AG20443 (cell line): Measurements from ENCODE around the gene SLC34A3.
A peak's percentile ranks its signal among the peaks of the same experiment; 100 is the strongest.

Experiments
- DNase-seq: peaks from one replicate; pipeline ENCODE4 v3.0.0; 2012; ENCODE audit warnings: low spot score, mixed read lengths

Gene SLC34A3

DNA sequence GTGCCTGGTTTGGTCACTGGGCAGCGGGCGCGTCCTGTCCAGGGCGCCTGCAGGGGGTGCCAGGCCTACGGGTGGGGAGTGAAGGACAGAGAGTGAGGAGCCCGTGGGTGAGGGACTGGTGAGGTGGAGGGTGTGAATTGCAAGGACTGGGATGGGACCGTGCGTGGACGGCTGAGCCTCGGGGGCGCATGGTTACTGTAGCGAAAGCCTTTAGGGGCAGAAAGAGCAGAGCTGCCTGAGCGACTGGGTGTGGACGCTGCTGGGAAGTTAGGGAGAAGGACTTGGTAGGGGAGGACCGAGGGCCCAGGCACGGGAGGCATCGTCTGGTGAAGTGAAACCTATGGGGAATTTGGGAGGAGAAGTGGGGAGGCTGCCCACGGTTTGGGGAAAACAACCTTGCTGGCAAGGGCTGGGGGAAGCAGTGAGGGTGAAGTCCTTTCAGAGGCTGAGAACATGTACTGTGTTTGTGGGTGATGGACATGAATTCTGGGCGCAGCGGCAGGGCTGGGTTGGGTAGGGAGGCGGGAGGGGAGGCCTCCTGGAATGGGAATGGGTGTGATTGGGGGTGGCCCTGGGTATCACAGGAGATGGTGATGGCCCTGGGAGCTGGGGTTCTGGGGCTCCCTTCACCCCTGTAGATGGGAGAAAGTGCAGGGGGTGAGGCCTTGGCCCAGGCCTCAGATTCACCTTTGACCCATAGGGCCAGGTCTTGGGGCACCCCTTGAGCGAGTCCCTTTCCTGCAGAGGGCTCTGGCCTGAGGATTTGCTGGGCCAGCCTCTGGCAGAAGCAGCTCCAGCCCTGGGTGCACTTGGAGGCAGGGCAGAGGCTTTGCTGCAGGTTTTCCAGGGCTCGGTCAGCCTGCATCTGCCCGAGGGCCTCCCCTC, 45.1 kb downstream of the SLC34A3 start:
- no peak for DNase-seq

DNA sequence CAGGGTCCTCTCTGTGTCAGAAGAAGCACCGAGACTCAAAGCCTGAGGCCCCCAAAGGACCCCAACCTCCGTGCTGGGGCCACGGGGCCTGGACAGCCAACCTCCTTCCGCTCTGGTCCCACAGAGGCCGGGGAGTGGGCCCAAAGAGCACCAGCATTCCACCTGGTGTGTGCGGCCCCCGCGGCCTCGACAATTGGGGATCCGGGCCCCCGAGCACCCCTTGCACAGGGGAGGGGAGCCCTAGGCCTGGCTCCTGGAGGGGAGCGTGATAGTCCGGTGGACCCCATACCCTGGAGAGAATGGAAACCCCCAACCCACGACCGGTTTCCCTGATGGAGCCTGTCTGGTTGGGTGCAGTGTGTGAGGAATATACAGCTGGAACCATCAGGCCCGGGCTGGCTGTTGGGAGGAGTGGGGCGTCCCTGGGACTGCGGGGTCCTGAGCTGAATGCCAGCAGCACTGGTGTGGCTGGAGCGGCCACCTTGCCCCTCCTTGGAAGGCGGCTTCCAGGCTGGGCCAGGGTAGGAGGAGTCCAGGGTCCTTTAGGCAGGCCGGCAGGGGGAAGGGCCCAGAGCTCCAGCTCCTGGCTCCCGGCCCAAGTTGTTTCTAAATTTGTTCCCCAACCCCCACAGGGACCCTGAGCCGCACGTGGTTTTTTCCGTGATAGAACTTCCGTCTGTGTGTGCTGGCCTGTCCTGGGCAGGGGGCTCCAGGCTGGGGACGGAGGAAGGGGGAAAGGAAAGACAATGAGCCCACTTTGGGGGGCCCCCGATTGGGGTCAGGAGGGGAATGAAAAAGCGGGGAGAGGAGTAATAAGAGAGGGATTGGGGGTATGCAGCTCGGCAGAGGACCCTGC, 46.0 kb downstream of the SLC34A3 start:
- DNase-seq: no peak

DNA sequence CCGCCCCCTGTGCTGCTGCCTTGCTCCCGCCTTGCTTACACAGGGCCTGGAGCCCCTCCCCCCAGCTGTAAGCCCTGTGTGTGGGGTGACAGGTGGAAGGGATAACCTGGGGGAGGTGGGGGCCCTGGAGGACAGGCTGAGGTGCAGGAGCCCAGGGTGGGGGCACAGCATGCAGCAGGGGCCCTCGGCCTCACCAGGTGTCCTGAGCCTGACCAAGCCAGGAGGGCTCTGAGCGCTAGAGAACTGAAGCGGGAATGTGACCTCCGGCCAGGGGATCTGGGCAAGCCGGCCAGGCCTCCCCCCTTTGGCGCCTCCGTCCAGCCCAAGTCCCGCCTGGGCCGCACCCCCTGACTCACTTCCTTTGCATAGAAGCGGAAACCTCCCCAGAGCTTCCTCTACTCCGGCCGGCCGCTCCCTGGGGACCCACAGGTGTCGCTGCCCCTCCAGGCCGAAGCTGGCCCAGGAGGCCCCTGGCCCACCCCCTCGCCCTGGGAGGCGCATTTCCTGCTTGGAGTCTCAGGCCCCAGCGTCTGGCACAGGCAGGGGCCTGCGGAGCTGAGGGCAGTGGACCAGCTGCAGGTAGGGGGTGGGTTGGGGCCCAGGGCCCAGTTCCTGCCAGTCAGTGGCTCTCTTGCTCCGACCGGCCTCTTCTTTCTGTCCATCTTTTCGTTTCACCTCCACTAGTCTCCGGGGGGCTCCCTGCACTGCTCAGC, 46.8 kb downstream of the SLC34A3 start, which contains the start of gene TOR4A:
TSS of gene TOR4A (plus strand) at position 398 of the 713 bp plus-strand sequence. CDS start 964 bp downstream, outside the sequence.
- DNase-seq: peak; percentile 85

DNA sequence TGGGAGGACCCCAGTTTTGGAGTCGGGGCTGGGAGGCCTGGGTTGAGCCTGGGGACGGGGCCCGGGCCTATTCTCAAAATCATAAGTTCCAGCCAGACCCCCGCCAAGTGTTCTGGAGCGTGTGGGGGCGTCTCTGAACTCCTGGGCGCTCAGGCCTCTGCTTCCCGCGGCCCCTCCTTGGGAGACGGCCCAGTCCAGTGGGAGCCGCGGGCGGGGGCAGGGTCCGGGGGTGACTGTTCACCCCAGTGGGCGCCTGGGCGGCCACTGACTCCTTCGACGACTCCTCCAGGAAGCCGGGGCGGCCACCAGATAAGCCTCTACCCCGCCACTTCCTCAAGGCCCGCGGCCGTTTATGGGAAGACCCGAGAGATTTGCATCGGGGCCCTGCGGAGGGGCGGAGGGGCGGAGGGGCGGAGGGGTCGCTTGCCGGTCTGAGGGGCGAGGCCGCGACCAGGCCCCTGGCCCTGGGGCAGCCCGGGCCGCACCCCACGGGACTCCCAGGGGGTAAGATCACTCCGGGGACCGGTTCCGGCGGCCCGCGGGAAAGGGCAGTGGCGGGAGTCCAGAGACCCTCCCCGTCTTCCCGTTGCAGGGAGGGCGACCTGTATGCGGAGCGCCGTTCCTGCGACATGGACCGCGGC, 47.5 kb downstream of the SLC34A3 start:
- no peak for DNase-seq

DNA sequence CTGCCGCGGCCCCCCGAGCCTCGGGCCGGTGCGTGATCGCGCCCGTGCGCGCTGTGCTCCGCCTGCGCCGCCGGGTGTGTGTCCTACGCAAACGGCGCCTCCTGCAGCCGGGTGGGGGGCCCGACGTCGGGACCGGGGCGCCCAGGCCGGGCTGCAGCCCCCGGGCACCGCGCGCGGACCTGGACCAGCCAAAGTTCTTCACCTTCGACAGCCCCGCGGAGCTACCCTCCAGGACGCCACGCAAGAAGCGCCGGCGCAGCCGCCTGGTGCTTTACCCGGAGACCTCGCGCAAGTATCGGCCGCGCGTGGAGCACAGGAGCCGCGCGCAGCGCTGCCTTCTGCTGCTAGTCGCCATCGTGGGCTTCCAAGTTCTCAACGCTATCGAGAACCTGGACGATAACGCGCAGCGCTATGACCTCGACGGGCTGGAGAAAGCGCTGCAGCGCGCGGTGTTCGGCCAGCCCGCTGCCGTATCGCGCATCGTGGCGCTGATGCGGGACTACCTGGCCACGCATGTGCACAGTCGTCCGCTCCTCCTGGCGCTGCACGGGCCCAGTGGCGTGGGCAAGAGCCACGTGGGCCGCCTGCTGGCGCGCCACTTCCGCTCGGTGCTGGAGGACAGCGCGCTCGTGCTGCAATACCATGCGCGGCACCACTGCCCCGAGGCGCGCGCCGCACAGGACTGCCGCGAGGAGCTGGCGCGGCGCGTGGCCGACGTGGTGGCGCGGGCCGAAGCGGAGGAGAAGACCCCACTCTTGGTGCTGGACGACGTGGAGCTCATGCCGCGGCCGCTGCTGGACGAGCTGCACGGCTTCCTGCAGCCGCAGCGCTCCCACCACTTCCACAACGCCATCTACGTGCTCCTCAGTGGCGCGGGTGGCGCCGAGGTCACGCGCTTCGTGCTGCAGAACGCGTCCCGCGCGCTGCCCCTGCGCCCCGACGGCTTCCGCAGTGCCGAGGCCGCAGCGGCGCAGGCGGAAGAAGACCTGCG, 48.3 kb downstream of the SLC34A3 start:
- DNase-seq: no peak

DNA sequence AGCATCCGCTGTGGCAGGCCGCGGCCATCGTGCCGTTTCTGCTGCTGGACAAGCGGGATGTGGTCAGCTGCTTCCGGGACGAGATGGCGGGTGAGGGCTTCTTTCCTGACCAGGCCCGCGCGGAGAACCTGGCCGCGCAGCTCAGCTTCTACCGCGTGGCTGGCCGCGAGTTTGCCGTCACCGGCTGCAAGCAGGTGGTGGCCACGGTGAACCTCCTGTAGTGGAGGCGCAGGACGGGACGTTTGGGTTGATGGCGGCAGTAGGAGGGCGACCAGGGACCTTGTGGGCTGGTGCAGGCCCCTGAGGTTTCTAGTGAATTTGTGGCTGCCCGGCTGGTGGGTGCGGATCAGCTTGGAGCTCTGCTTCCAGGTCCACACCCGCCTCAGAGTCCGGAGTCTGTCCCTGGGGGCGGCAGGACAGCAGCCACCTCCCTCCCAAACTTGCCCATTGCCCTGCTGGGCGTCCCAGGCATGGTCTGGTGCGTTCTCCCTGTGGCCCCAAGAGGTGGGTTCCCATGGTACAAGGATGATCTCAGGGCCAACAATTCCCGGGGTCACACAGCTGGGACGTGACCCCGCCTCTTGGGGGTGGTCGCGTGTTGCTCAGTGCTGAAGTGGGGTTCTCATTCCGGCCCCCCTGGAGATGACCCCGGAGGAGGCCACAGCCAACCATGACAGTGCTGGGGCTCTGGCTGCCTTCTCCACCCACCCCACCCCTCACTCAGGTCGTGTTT, 49.2 kb downstream of the SLC34A3 start:
- no peak for DNase-seq

DNA sequence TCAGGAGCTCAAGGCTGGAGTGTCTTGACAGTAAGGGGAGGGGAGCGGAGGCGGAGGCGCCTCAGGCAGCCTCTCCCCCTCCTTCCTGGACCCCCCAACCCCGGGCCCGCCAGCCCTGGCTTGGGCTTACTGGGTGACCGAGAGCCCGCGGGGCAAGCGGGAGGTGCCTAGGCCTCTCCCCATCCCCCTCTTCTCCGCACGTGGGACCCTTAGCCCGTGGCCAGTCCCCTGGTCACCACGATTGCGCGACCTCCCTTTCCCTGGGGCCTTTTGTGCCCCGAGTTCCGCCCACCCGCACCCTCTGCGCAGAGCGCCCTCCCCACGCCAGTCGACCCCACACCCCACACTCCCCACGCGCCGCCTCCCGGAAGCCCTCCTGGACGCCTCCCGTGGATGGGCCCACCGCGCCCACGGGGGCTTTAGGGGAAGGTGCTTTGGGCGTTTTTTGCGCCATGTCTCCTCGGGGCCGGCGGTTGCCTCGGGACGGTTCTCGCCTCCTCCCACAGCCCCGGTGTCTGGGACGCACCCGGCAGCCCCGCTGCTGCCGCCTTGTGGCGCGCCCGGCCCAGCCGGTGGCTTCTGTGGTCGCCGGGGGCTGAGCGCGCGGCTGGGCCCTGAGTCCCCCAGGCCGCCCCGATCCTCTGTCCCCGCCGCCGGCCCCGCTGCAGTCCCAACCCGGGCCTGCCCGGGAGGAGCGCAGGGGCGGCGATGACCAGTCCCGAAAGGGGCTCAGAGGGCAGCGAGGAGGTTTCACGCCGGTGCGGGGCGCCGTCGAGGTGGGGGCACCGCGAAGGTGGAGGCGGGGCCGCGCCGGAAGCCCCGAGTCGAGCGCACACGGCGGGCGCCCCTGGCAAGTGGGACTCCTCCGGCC, 50.0 kb downstream of the SLC34A3 start:
- peak; percentile 71 for DNase-seq

DNA sequence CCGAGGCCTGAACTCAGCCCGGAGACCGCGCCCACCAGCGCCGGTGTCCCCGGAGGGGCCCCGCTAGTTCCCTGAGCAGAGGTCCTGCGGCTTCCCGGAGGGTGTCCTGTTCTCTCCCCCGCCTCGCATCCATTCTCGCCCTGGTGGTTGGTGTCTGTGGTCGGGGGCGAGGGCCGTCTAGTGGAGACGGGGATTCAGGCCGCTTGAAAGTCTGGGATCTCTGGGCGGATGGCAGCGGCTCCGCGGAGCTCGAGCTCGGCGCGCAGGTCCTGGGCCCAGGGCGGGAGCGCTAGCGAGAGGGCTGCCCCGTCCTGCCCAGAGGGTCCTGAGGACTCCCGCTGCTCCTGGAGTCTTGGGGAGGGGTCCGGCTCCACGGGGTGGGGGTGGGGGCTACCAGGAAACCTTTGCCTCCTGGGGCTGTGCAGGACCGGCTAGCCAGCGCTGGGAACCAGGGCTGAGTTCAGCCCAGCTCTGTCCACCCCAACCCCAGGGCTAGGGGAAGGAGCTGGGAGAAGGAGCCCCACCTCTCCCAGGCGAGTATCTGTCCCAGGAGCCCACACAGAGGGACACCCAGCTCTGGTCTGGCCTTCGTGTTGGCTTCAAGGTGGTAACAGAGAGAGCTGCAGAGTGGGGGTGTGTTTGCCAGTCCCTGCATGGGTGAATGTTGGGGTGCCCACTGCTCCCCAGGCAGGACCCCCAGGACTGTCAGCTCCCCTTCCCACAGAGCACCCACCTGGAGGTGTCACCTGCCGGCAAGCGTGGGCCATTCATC, 50.8 kb downstream of the SLC34A3 start:
- DNase-seq: no peak
